MCF 10A (cell line): ENCODE measurements around the gene SPATS2. TPM values are rescaled to one million over a fixed set of nuclear protein-coding genes. Genes with fewer than 3 reads are reported as not detected.
"Not testable (repeated sequence)": the region's sequence is repeated elsewhere in the genome, so short reads cannot be mapped to it uniquely, and the experiment has no call there.

Experiments used
- BruUV-seq: library from RNA; stranded (reverse); fragments of 400-500 nt; replicated peaks from 2 replicates; lab custom pipeline; 2021; lab: Mats Ljungman, UMichigan
- CTCF ChIA-PET: fragments of 300-600 bp; sonication (Branson Sonifier 250); formaldehyde crosslinking; extraction: SDS; loops from one replicate; lab custom pipeline; 2021; ENCODE audit warnings: antibody characterized with exemption, inconsistent platforms; lab: Yijun Ruan, JAX
- POLR2A ChIA-PET: fragments of 300-600, 350-650 bp; sonication (Branson Sonifier 250); formaldehyde crosslinking; extraction: SDS; loops from one replicate; lab custom pipeline; 2020; ENCODE audit warnings: antibody characterized with exemption, inconsistent platforms; lab: Yijun Ruan, JAX
- DNase-seq: peaks from one replicate; pipeline ENCODE4 v3.0.0-alpha.2; 2018; ENCODE audit not compliant: unreplicated experiment
- H3K27ac Mint-ChIP-seq: one replicate; pipeline ENCODE4 v1.8.0; 2022; ENCODE audit warnings: mild to moderate bottlenecking, low read depth, mixed read lengths; ENCODE audit not compliant: unreplicated experiment
- H3K27me3 Mint-ChIP-seq: one replicate; pipeline ENCODE4 v1.8.0; 2022; ENCODE audit warnings: mixed read lengths; ENCODE audit not compliant: insufficient read depth, unreplicated experiment
- H3K36me3 Mint-ChIP-seq: one replicate; pipeline ENCODE4 v1.8.0; 2022; ENCODE audit warnings: mild to moderate bottlenecking, moderate library complexity, mixed read lengths; ENCODE audit not compliant: insufficient read depth, unreplicated experiment
- H3K4me1 Mint-ChIP-seq: one replicate; pipeline ENCODE4 v1.8.0; 2022; ENCODE audit warnings: mixed read lengths; ENCODE audit not compliant: insufficient read depth, unreplicated experiment
- H3K4me3 Mint-ChIP-seq: one replicate; pipeline ENCODE4 v1.8.0; 2022; ENCODE audit warnings: mild to moderate bottlenecking, moderate library complexity, mixed read lengths; ENCODE audit not compliant: unreplicated experiment
- H3K9me3 Mint-ChIP-seq: one replicate; pipeline ENCODE4 v1.8.0; 2022; ENCODE audit warnings: mixed read lengths; ENCODE audit not compliant: unreplicated experiment
- CTCF ChIP-seq: fragments of 200-600 bp; IDR thresholded peaks from one replicate; pipeline ENCODE4 v1.8.0; 2022; ENCODE audit warnings: antibody characterized with exemption, mild to moderate bottlenecking; ENCODE audit not compliant: unreplicated experiment
- intact Hi-C: fragments of 100-400 bp; cut with micrococcal nuclease; formaldehyde crosslinking; loops from 2 replicates; pipeline ENCODE4 v1.14.1; 2022
- total RNA-seq: library from RNA; stranded (reverse); gene quantifications from 2 replicates; pipeline ENCODE4 v1.2.3, GENCODE V29; 2022

Gene SPATS2
- total RNA-seq, 1 experiment from 2014 or later = 26.0 TPM

- DNase-seq = no peak
- Mint-ChIP-seq H3K27ac (no peak overlapping the region), H3K9me3 (no peaks in the 10 kb centered on the region), H3K4me1 (peaks cover 21% of the 10 kb centered on the region), H3K27me3 (no peaks in the 10 kb centered on the region), H3K4me3 (no peak overlapping the region), H3K36me3 (peaks cover 10% of the 10 kb centered on the region)
- intact Hi-C loops = no loop called here
- ChIA-PET POLR2A (interaction anchor here (1.0 to 3.4 kb wide), 5 partner anchors 12 to 239 kb away, joined by 3 to 12 read pairs (median 4); no protein-coding TSS in a partner anchor), CTCF (interaction anchor here (1.5 kb wide), 1 partner anchor 144 kb away, joined by 3 read pairs; no protein-coding TSS in a partner anchor)
- no TSS peak for BruUV-seq
- no peak for TF ChIP-seq CTCF
Observed at GRCh38 chr12:49370539-49370938, 3.3 kb downstream of the SPATS2 start.

- no peaks in the 10 kb centered on the region for H3K27me3 Mint-ChIP-seq
- H3K27ac Mint-ChIP-seq = no peak overlapping the region
- intact Hi-C loops = no loop called here
- H3K9me3 Mint-ChIP-seq = no peaks in the 10 kb centered on the region
- no peak for TF ChIP-seq CTCF
- CTCF ChIA-PET = interaction anchor here (1.3 kb wide), 1 partner anchor 33 kb away, joined by 3 read pairs; no protein-coding TSS in a partner anchor
- peaks cover 8% of the 10 kb centered on the region for H3K36me3 Mint-ChIP-seq
- POLR2A ChIA-PET = interaction anchor here (0.7 kb wide), 1 partner anchor 428 kb away, joined by 4 read pairs; no protein-coding TSS in a partner anchor
- H3K4me1 Mint-ChIP-seq = no peaks in the 10 kb centered on the region
- H3K4me3 Mint-ChIP-seq = no peak overlapping the region
- BruUV-seq = no TSS peak
- DNase-seq = no peak
Observed at GRCh38 chr12:49375406-49375805, 8.1 kb downstream of the SPATS2 start.

- Mint-ChIP-seq H3K4me3 (no peak overlapping the region), H3K27me3 (no peaks in the 10 kb centered on the region), H3K27ac (no peak overlapping the region), H3K4me1 (peaks cover 7% of the 10 kb centered on the region), H3K9me3 (no peaks in the 10 kb centered on the region), H3K36me3 (no peaks in the 10 kb centered on the region)
- ChIA-PET POLR2A (interaction anchor here (1.7 kb wide), 1 partner anchor 10 kb away, joined by 9 read pairs; the partner anchor contains the start of gene SPATS2), CTCF (interaction anchor here (0.6 to 0.7 kb wide), 5 partner anchors 18 to 457 kb away, joined by 3 to 5 read pairs (median 4); no protein-coding TSS in a partner anchor)
- no TSS peak for BruUV-seq
- intact Hi-C loops = no loop called here
- no peak for DNase-seq
- TF ChIP-seq CTCF = no peak
Observed at GRCh38 chr12:49377386-49377785, 10.1 kb downstream of the SPATS2 start.

- H3K4me1 Mint-ChIP-seq, intact Hi-C loops, H3K27ac Mint-ChIP-seq, H3K27me3 Mint-ChIP-seq, H3K9me3 Mint-ChIP-seq, H3K4me3 Mint-ChIP-seq, POLR2A ChIA-PET, H3K36me3 Mint-ChIP-seq, BruUV-seq, DNase-seq: not testable (repeated sequence)
- CTCF ChIA-PET = interaction anchor here (0.6 to 1.0 kb wide), 2 partner anchors 9 to 200 kb away, joined by 3 read pairs; no protein-coding TSS in a partner anchor
Observed at GRCh38 chr12:49380184-49380583, 12.9 kb downstream of the SPATS2 start.
